Parathyroid adenoma (tissue), 2 donors: Measurements from ENCODE around the gene SBNO2.

Source experiments
- H2AFZ ChIP-seq: fragments of 300-600 bp; sonication (generic); one replicate; pipeline ENCODE4 v1.7.0; 2017; ENCODE audit warnings: antibody characterized with exemption, mild to moderate bottlenecking
- H3K27ac ChIP-seq: fragments of 300-600 bp; sonication (generic); one replicate; pipeline ENCODE4 v1.7.0; 2017
- H3K27me3 ChIP-seq: fragments of 300-600 bp; sonication (generic); one replicate; pipeline ENCODE4 v1.7.0; 2017; ENCODE audit warnings: low read length; ENCODE audit not compliant: control insufficient read depth, insufficient read depth
- H3K36me3 ChIP-seq: fragments of 300-600 bp; sonication (generic); one replicate; pipeline ENCODE4 v1.7.0; 2017; ENCODE audit warnings: low read length; ENCODE audit not compliant: control insufficient read depth, insufficient read depth
- H3K4me1 ChIP-seq: fragments of 300-600 bp; sonication (generic); one replicate; pipeline ENCODE4 v1.7.0; 2017; ENCODE audit warnings: control low read depth
- H3K4me2 ChIP-seq: fragments of 300-600 bp; sonication (generic); one replicate; pipeline ENCODE4 v1.7.0; 2017; ENCODE audit warnings: low read length
- H3K4me3 ChIP-seq: fragments of 300-600 bp; sonication (generic); one replicate; pipeline ENCODE4 v1.7.0; 2017; ENCODE audit warnings: low read depth, low read length
- H3K79me2 ChIP-seq: fragments of 300-600 bp; sonication (generic); one replicate; pipeline ENCODE4 v1.7.0; 2017; ENCODE audit warnings: control low read depth
- H3K9ac ChIP-seq: fragments of 300-600 bp; sonication (generic); one replicate; pipeline ENCODE4 v1.7.0; 2017; ENCODE audit warnings: mild to moderate bottlenecking
- H3K9me3 ChIP-seq: fragments of 300-600 bp; sonication (generic); one replicate; pipeline ENCODE4 v1.7.0; 2017; ENCODE audit warnings: low read length; ENCODE audit not compliant: control insufficient read depth
- CTCF ChIP-seq: fragments of 300-600 bp; sonication (generic); IDR thresholded peaks from one replicate; pipeline ENCODE4 v1.7.0; 2017; ENCODE audit warnings: antibody characterized with exemption, mild to moderate bottlenecking
- donor health status: primary hyperparathyroidism.

Gene SBNO2

GRCh38 chr19:1093811-1094553, 80.1 kb downstream of the SBNO2 start:
- Histone ChIP-seq H3K4me3 (peak overlapping the region; percentile 91), H3K4me2 (peak overlapping the region; percentile 90), H3K9ac (peak overlapping the region; percentile 94), H3K79me2 (peaks cover 25% of the 10 kb centered on the region), H3K9me3 (no peaks in the 10 kb centered on the region), H3K27me3 (no peaks in the 10 kb centered on the region), H2AFZ (no peak overlapping the region), H3K36me3 (no peaks in the 10 kb centered on the region), H3K4me1 (peaks cover 12% of the 10 kb centered on the region), H3K27ac (no peak overlapping the region)
- no peak for TF ChIP-seq CTCF

GRCh38 chr19:1093330-1093729, 80.7 kb downstream of the SBNO2 start:
- Histone ChIP-seq H3K27ac (no peak overlapping the region), H3K27me3 (no peaks in the 10 kb centered on the region), H3K36me3 (no peaks in the 10 kb centered on the region), H3K79me2 (peaks cover 25% of the 10 kb centered on the region), H3K9ac (no peak overlapping the region), H3K9me3 (no peaks in the 10 kb centered on the region), H3K4me1 (peaks cover 12% of the 10 kb centered on the region), H3K4me2 (no peak overlapping the region), H3K4me3 (no peak overlapping the region), H2AFZ (no peak overlapping the region)
- no peak for TF ChIP-seq CTCF

- Histone ChIP-seq H3K27me3 (no peaks in the 10 kb centered on the region), H3K9me3 (no peaks in the 10 kb centered on the region), H3K36me3 (no peaks in the 10 kb centered on the region), H3K79me2 (peaks cover 25% of the 10 kb centered on the region), H3K4me3 (no peak overlapping the region), H2AFZ (no peak overlapping the region), H3K4me2 (no peak overlapping the region), H3K27ac (no peak overlapping the region), H3K4me1 (peaks cover 12% of the 10 kb centered on the region), H3K9ac (no peak overlapping the region)
- TF ChIP-seq CTCF = no peak
Observed at GRCh38 chr19:1091544-1092175, 82.4 kb downstream of the SBNO2 start.

- H3K9ac ChIP-seq = no peak overlapping the region
- H3K27me3 ChIP-seq = no peaks in the 10 kb centered on the region
- no peak overlapping the region for H3K4me2 ChIP-seq
- H3K4me1 ChIP-seq = peaks cover 12% of the 10 kb centered on the region
- TF ChIP-seq CTCF = no peak
- peaks cover 25% of the 10 kb centered on the region for H3K79me2 ChIP-seq
- no peak overlapping the region for H3K27ac ChIP-seq
- H3K36me3 ChIP-seq = no peaks in the 10 kb centered on the region
- H3K4me3 ChIP-seq = no peak overlapping the region
- H3K9me3 ChIP-seq = no peaks in the 10 kb centered on the region
- H2AFZ ChIP-seq = no peak overlapping the region
Observed at GRCh38 chr19:1090731-1091543, 83.1 kb downstream of the SBNO2 start.
